Dermis microvascular lymphatic vessel endothelial cell (primary cell): ENCODE results near the gene SLK. TPM values are rescaled to one million over a fixed set of nuclear protein-coding genes. Genes with fewer than 3 reads are reported as not detected.

Experiments
- DNase-seq, 2 donors: peaks; one replicate each; pipeline versions ENCODE4 v3.0.0 to v3.0.0-alpha.2; 2010; ENCODE audit warnings: low read depth in 2 of 2
- total RNA-seq: library from RNA; depleted of rRNA; stranded (reverse); fragments of >200 nt; gene quantifications from 2 replicates; pipeline ENCODE4 v1.2.1, GENCODE V29; 2014

The SLK gene
- total RNA-seq, 1 donor from 2014 or later: 44.5 TPM

DNA sequence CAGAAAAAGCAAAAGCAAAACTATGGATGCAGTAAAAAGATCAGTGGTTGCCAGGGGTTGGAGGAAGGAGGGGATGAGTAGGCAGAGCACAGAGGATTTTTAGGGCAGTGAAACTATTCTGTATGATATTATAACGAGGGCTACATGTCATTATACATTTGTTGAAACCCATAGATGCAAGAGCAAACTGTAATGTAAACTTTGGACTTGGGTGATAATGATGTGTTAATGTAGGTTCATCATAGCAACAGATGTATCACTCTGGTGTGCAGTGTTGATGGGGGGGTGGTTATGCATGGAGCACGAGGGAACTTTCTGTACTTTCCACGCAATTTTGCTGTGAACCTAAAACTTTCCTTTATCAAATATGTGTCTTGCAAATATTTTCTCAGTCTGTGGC is 23.2 kb downstream of the SLK start:
- no peak for DNase-seq

DNA sequence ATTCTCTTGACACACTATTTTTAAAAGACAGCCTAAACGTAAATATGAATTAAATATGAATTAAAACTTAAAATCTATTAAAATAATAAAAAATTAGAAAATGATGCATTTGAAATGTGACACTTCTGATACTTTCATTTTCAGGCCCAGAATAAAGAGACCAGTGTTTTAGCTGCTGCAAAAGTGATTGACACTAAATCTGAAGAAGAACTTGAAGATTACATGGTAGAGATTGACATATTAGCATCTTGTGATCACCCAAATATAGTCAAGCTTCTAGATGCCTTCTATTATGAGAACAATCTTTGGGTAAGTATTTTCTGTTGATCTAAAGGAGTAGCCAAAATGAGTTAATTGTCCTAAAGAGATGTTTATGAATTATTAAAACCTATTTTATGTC is 23.6 kb downstream of the SLK start:
- DNase-seq: no peak

DNA sequence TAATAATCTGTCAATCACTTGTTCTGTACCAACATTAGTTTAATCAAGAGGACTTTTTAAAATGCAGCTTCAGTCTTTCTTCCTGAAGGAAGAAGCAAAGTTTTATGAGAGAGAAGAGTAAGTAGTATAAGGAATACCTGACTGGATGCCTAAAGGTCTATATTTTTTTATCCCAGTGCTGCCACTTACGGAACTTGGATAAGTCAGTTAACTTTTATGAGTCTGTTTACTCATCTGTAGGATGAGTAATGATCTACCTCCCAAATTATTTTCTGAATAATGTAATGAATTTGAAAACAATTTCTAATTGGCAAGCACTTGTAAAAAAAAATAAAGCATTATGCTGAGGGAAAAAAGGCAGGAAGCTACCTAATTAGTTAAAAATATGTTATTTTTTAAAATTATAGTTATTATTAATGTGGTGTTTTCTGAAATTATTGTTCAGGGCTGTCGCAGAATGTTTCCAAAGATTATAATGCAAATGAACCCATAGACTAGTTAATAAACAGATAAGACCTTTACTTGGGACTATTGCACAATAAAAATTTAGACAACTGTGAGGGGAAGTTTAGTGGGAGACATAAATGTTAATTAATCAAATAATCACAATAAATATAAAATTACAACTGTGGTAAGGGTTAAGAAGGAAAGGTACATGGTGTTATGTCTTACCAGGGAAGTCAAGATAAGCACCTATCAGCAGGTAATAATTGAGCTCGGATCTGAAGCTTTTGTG is 24.6 kb downstream of the SLK start:
- no peak for DNase-seq

DNA sequence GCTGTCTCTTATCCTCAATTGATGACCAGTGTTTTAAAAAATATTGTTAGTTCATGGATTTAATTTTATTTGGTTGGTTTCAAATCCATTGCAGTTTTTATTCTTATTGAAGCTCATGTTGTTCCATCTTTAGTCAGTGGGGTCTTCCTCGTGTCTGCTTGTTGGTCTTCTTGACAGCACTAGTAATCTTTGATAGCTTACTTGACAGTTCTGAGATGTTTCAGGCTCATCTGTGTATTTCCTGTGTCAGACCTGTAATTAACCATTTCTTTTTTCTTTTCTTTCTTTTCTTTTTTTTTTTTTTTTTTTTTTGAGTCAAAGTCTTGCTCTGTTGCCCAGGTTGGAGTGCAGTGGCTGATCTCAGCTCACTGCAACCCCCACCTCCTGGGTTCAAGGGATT is 28.2 kb downstream of the SLK start:
- no peak for DNase-seq

DNA sequence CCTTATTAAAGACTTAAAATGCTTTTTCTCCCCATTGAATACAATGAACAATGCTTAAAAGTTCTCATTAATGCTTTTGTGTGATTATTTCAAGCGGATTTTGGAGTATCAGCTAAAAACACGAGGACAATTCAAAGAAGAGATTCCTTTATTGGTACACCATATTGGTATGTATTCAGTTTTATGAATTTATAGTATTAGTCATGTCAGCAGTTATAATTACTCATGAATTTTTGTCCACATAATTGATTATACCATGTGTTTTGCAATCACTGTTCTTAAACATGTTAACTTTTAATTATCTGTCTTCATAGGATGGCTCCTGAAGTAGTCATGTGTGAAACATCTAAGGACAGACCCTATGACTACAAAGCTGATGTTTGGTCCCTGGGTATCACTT is 31.9 kb downstream of the SLK start:
- no peak for DNase-seq

DNA sequence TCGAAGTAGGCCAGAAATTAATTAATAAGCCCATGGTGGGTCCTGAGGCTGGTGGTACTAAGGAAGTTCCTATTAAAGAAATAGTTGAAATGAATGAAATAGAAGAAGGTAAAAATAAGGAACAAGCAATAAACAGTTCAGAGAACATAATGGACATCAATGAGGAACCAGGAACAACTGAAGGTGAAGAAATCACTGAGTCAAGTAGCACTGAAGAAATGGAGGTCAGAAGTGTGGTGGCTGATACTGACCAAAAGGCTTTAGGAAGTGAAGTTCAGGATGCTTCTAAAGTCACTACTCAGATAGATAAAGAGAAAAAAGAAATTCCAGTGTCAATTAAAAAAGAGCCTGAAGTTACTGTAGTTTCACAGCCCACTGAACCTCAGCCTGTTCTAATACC is 36.0 kb downstream of the SLK start:
- no peak for DNase-seq

DNA sequence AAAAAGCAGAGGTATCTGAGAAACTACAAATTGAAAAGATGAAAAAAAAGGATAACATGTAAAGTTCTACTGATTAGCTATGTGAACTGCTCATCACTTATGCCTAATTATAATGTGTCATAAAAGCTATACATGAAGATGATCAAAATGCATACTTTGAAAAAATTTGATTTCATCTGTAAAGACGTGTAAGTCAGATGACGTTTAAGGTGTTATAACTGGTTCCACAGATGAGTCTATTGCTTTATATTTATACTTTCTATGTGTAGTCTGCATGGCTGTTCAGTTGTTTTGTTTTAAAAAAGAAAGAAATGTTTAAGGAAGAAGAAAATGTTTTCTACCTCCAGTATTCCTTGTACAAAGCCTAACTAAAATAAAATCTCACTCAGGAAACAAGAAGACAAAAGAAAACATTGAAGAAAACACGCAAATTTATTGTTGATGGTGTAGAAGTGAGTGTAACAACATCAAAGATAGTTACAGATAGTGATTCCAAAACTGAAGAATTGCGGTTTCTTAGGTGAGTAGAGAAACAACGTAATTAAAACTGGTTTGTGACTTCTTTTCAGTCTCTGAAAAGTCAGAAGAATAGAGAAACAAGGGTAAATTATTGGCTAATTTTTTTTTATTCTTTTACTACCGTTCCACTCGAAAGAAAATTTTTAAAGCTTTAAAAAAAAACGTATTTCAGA is 38.4 kb downstream of the SLK start:
- no peak for DNase-seq

DNA sequence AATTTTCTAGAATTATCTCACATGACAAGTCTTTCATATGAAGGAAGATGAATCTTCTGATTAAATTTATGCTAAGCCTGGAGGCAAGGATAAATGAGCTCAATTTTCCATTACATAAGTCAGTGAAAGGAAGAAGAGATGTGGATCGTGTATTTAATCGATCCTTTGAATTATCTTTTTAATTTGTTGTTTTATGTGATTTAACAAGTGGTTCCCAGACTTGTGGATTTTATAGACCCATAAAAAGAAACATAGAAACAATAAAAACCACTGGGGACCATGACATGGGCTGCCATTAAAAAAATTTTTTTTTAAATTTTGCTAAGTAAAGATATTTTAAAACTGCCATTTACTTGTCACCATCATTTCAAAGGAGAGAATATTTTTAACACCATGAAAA is 45.0 kb downstream of the SLK start:
- DNase-seq: no peak

DNA sequence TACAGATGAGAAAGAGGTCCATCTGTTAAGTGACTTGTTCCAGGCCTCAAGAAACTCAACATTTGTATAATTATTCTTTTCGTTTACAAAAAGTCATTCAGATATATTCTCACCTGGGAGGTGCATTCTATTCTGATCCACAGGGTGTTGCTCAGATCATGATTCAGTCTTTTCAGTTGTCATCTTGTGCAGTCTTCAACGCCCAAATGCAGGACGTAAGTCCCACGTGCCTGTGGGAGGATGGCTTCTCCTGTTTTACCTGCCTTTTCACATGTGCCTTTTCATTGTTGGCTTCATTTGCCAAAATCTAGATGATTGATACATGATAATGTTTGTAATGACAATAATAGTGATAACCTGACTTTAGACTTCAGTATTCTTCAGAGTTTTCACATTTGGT is 46.5 kb downstream of the SLK start:
- DNase-seq: no peak

DNA sequence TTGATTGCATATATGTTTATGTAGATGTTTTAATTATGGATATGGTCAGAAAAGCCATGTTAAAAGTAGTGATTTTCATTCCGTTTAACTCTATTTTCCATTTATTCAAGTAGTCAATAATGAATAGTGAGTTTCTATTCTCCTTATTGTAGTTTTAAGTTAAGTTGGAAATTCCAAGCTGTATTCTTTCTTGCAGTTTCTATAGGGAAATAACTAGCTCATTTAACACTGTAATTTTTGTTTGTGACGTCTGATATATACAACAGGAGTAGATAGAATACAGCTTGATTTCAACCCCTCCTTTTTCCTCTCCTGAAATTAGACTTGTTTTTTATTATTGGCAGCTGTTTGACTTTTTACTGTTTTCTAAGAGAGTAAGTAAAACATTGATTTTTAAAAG is 47.2 kb downstream of the SLK start:
- DNase-seq: no peak

DNA sequence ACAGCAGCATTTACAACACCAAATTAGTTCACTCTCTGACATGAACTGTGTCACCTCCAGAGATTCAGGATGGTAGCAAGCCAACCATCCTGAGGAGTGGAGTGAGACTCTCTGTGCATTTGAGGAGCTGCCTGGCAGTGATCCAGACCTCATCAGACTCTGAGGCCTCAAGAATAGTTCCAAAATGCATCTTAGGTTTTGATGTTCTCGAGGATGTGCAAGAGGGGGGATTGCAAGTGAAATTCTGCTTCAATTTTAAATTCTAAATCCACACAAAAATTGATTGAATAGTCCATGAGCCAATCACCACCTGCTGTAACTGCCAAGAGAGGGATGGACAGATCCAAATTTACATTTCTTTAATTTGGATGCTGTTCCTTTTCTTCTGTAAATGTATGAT is 49.7 kb downstream of the SLK start:
- no peak for DNase-seq

DNA sequence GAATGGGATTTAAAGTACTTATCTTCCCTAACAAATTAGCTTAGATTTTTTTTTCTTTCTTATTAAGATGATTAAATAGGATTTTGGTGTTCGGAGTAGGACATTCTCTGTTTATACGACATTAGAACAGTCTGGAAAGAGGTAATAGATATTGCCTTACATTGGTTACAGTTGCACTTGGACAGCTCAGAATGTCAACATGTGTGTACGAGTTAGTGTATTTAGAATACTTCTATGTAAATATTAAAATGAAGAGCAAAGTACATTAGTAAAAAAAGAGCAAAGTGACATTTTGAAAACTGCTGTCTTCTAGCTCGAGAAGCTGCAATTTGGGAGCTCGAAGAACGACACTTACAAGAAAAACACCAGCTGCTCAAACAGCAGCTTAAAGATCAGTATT is 51.5 kb downstream of the SLK start:
- DNase-seq: no peak

DNA sequence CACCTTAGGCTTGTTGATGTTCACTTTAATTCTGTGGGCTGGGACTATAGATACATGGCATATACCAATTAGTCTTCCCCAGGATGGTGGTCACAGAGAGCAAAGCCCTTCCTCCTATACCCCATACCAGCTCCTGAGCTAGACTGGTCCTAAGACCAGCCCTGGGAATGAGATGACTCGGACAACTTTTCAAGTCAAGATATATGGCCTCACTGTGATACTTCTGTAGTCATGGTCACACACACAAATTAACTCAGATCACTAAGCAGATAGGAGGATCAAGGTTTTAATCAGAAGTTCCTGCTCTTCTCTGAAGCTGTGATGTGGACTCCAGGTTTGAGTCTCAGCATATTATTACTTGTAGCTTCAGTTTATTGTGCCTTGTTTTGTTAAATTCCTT is 53.1 kb downstream of the SLK start:
- no peak for DNase-seq

DNA sequence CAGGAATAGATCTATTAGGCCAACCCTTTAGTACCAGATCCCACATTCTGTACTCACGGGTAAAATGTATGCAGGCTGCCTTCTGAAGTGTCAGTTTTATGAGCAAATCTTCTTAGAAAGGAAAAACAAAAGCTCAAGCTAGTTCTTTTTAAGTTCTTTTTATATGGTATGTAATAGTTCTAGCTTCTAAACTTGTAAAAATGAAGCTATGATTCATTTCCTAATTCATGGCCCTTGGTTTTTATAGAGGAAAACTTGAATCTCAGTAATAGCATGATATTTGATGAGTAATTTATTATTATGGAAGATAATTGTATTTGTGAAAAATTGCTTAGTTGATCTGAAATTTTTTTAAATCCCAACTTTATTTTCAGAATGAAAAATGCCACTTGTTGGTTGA is 54.3 kb downstream of the SLK start:
- DNase-seq: peak in 1 of 2 donors; percentile 47

DNA sequence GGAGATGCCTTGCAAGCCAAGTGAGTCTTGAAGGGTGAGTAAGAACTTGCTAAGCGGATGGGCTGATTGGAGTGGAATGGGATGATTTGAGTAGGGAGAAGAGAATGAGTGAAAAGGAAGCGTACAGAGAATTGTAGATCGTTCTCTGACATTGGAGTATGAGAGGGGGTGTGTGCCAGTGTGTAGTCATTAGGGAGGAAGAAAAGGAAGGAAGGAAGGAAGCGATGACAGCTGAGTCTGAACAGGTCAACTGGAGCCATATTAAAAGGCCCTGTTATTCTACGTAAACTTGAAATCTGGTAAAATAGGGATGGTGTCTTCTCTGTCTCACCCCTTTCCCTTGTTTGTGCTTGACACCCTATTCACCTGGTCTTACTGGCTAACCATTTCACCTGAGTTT is 55.1 kb downstream of the SLK start:
- peak; percentile 57 to 62 for DNase-seq

DNA sequence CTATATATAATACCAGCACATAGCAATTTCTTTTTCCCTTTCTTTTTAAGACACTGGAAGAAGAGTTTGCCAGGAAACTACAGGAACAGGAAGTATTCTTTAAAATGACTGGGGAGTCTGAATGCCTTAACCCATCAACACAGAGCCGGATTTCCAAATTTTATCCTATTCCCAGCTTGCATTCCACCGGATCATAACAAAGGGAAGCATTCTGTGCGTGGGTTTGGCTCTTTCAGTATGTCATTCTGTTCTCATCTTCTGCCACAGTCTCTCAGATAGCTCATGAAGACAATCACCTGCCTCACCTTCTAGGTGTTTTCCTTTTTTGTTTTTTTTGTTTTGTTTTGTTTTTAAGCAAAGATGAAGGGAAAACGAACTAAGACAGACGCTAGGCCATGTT is 58.6 kb downstream of the SLK start:
- DNase-seq: no peak

DNA sequence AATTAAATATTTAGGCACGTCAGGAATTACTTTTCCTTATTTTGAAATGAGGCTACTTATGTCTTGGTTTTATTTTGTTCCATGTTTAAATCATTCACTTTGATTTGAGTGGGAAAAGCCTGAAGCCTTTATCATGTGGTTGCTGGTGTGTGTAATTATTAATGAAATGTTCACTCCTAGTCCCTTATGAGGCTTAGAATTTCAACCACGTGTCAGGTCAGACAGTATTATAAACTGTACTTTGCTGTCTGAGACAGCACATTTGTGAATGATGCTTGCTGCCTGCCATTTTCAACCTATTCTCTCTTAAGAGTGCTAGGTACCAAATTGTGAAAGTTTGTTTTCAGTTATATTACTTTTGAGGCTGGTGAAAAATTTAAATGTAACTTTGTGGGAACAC is 59.8 kb downstream of the SLK start:
- DNase-seq: no peak

DNA sequence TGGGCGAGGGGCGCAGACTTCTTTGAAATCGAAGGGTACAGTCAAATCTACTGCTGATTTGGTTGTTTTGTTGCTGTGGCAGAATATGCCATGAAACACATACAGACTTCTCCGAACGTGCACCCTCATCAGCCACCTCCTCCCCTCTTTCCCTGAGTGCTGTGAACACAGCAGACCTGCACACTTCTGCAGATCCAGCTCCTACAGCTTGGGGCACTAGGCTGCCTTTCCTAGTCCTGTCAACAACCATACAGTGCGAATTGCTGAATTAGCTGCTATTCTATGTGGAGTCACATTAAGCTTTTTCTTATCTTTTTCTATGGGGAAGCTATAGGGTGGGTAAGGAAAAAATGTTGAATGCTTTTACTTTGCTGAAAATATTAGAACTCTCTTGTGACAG is 61.2 kb downstream of the SLK start:
- peak in 1 of 2 donors; percentile 16 for DNase-seq

DNA sequence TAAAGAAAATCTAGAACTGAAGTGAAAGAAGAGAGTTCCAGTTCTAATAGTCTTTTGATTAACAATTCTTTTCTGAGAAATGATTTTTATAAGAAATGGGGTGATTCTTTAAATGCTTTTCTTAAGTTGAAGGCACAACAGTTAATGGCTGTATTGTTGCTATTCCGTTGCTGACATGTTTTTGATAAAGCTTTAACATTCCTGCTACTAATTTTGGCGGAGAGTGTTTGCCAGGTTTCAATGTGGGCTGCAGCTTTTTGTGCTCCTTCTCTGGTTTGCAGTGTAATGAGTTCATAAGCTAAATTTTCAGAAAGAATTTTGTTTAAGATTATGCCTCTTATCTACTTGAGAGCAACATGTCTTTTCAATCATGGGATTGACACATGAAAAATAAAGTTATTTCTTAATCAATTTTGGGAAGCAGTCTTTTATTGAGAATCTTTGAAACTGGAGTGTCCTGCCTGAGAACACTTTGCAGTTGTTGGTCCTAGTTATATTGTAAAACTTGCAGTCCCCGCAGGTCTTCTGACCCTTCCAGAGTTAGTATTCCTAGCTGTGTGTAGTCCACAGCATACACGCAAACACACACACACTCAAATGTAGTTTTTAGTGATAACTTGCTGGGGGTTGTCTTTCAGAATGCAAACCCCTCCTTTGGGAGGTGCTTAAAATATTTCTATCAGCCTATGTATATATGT is 62.0 kb downstream of the SLK start:
- DNase-seq: no peak

DNA sequence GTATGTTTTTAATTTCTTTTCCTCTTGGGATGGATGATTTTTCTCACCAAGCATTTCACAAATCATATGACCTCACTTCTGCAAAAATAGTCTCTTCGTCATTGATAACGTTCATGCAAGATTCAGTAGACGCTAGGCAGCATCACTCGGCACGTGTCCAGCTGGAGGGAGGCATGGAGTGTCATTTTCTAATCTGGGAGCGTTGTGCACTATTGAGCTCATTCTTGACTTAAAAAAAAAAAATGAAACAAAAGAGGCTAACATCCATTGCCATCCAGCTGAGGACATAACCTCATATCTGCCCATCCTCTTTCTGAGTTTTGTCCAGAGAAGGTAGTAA is 62.6 kb downstream of the SLK start:
- DNase-seq: no peak

DNA sequence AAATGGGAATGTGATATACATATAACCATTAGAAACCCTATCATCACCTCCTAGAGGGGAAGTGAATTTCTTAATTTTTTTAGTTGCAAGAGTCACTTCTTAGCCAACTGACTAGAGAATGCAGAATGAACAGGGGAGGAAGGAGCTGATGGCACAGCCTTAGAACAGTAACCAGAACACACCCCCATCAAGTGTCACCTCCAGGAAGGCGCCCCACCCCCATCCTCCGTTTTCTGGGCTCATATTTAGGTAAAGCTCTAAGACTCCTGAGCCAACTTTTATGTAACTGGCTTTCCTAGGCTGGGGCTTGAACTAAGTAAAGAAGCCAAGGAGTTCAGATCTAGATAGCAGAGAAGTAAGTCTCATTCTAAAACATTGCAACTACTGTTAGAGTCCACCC is 64.7 kb downstream of the SLK start:
- no peak for DNase-seq

DNA sequence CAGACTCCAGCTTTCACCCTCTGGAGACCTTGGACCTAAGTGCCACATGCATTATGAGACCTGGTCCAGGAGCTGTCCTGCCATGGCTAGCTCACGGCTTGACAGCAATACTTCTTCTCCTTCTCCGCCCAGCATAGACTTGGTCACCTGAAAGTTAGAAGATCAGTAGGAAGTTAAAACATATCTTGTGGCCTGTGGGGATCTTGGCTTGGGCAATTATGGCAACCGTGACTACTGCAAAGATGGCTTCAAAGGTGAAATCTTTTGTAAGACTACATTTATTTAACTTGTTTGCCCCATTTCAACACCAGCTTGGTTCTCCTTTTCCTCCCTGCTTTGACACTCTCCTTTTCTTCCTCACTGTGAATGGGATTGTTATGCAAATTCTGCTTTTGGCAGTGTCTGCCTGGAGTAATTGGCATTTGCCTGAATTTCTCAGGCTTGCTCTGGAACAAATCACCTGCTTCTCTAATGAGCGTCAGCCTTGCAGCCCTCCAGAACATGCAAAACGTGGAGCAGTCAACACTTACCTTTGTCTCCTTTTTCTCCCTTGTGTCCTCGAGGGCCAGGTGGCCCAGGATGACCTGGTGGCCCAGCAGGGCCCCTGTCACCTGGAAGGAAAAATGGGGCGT is 65.3 kb downstream of the SLK start:
- DNase-seq: no peak
